ENCODE measurements around the gene TES.

Gene TES

DNA sequence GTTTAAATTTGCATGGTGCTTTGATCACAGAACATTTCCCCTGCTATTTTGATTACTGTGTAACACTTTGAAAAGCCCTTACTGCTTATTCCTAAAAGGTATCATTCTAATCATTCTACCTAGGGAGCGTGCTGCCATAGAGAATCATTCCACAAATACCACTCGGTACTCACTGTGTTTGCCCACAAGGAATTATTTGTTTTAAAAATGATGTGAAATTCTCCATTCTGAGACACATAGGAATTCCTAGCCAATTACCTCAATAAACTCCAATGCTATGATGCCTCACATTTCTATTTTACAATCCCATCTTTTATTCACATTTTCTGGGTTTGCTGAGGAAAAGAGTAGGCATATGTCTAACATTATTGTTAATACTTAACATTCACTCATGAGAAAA lies 16.2 kb upstream of the TES start:
- DNase-seq: no peak

DNA sequence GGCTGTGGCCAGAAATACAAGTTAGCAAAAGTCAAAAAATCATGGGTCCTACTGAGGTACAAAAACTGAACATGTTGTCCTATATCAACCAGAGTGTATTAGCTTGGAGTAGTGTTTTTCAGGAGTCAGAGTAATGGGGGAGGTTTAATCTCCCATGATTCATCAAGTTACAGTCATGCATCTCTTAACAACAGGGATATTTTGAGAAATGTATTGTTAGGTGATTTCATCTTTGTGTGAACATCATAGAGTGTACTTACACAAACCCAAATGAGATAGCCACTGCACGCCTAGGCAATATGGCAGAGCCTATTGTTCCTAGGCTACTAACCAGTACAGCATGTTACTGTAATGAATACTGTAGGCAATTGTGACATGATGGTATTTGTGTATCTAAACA lies 14.9 kb upstream of the TES start:
- DNase-seq: no peak

DNA sequence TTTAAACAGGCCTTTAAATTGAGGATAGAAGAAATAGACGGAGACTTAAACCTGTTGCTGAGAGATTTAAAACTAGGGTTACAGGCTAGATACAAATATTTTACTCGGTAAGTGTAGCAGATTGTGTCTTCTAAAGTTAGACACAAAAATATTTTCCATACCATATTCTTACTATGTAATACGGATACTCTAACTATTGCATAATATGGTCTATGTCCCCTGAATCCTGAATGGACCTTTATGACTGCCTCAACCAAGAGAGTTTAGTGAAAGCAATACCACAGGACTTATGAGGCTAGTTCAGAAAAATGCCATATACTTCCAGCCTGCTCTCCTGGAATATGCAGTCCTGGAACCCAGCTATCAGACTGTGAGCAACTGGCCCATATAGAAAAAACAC lies 13.4 kb upstream of the TES start:
- DNase-seq: no peak

DNA sequence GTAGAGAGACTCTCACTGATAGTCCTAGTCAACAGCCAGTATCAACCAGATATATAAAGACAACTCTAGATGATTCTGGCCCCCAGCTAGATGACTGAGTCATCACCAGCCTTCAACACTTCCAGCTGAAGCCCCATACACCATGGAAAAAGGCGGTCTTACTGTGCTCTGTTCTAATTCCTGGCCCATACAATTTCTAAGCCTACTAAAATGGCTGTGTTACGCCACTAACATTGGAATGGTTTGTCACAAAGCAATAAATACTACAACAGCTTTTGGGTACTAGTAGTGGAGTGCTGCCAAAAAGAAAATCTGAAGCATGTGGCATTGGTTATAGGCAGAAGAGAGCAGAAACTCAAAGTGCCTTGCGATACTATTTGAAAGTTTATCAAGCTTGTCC lies 13.0 kb upstream of the TES start:
- DNase-seq: no peak

- DNase-seq: no peak
Measured at GRCh38 chr7:116198748-116199410, 11.5 kb upstream of the TES start.

GRCh38 chr7:116200963-116201362 lies 9.4 kb upstream of the TES start:
- no peak for DNase-seq

DNA sequence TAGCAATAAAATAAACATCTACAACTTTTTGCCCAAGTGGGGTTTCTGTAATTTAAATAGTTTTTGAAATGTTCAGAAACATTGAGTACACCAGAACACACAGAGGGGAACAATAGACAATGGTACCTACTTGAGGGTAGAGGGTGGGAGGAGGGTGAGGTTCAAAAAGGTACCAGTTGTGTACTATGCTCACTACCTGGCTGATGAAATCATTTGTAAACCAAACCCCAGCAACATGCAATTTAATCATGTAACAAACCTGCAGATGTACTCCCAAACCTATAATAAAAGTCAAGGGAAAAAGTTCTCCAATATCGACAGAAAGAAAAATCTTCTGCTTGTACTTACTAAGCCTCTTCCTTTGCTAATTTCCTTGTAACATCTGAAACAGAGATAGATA lies 4.2 kb upstream of the TES start:
- no peak for DNase-seq

DNA sequence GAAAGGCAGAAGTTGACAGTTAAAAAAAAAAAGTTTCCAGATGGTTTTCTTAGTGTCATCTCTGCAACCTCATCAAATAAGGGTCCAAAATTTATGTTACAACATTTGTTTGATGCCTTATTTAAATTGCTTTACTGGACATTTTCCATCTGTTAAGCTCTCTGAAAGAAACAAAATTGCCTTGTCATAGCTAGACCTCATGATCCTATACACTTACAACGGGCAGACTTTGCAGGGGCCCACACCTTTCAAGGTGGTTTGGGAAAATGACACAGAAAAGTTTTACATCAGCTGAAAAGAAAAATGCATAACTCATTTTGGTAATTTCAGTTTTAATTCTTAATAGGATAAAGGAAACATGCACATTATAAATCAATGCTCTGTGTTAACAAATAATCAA lies 1.4 kb upstream of the TES start:
- DNase-seq: no peak

DNA sequence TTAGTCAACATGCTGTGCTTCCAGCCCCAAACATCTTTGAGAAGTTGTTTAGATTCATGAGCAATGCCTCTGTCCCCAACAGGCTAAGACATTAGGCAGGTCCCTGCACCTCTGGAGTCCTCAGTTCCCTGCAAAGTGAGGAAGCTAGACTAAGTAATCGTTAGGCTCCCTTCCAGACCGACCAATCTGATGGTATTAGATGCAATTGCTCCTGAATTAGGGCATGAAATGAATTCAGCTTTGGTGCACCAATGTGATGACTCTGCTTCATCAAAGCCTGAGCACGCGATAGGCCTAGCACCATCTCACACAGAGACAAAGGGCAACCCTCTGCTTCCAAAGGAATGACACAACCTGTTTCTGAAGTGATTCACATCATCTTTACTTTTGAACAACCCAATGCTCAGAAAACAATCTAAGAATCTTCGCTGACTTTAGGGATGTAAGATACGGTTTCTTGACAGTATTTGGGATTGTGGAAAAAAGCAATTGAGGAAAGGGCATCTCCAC lies 723 bp upstream of the TES start:
- DNase-seq: no peak

- peak; percentile 56 for DNase-seq
Measured at GRCh38 chr7:116211006-116211912, 920 bp downstream of the TES start.

DNA sequence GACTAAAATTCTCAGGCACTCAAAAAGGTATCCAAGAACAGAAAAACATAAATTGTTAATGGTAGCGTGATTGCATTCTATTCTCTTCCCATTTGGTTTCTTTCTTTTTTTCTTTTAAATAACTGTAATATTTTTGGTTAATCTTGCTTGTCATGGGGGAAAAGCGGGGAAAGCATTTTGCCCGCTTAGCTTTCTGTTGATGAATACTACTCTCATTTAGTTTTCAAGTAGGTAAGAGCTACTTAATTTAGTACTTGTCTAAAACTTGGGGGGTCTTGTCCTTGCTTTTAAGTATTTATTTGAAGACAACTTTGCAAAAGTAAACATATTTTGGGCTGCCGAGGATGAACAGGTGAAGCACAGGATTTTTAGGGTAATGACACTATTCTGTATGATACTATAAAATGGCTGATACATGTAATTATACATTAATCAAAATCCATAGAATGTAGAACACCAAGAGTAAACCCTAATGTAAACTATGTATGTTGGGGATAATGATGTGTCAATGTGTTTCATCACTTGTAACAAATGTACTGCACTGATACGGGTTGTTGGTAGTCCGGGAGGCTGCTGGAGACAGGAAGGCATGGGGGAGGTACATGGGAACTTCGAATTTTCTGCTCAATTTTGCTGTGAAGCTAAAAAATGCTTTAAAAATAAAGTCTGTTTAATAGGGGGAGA lies 1.7 kb downstream of the TES start:
- no peak for DNase-seq

- no peak for DNase-seq
Measured at GRCh38 chr7:116212869-116213268, 2.5 kb downstream of the TES start.

GRCh38 chr7:116213361-116214130 lies 3.2 kb downstream of the TES start:
- DNase-seq: no peak

GRCh38 chr7:116214921-116215320 lies 4.6 kb downstream of the TES start:
- no peak for DNase-seq

DNA sequence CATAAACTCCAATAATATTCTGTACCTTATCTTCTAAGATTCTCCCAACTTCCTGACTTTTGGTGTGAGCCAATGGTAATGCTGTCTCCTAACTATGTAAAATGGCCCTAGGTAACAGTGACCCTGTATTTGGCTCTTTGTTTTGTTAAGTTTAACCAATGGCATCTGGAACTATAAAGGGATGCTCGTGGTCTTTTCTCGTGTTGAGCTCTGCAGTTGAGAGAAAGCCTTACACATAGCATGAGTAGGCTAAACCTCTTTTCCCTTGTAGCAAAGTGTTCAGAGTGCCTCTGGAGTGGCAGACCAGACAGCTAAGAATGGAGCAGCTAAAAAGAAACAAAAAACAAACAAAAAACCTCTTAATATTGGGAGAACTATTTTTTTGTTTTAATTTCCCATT lies 5.2 kb downstream of the TES start:
- DNase-seq: no peak

- no peak for DNase-seq
Measured at GRCh38 chr7:116216956-116217571, 6.7 kb downstream of the TES start.

GRCh38 chr7:116218051-116218645 lies 7.8 kb downstream of the TES start:
- DNase-seq: no peak

DNA sequence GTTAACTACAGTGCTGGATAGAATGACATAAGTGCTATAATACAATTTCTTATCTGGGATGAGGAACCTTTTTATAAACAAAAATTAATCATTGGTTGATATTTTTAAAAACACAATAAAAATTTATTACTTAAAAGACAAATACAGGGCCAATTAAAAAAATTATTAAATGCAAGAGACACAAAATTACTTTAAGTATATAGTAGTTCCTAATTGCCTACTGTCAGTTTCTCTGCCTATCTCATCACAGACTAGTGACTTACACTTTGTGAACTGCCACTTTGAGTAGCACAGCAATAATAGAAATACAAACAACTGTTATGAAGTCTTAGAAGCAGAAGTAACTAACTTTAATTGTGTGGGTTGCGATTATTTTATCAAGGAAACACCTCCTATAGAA lies 8.4 kb downstream of the TES start:
- no peak for DNase-seq

GRCh38 chr7:116219288-116219687 lies 8.9 kb downstream of the TES start:
- no peak for DNase-seq

DNA sequence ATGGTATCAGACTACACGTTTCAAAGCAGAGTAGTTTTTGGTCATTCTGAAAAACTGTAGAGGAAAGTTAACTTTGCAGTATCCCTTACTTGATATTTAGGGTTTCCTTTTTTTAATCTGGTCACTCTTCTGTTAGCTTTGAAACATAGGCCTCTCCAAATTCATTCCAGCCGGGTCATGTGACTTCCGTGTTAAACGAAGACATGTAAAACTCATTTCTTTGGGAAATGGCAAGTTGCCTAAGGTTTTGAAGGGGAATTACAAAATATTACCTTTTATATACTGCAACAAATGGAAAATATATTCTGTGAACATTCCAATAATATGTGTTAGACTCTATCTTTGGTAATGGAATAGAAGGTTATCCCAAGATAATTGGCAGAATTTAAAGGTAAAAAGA lies 9.5 kb downstream of the TES start:
- no peak for DNase-seq

- no peak for DNase-seq
Measured at GRCh38 chr7:116222501-116222900, 12.2 kb downstream of the TES start.

- no peak for DNase-seq
Measured at GRCh38 chr7:116223588-116223987, 13.2 kb downstream of the TES start.
